ENCODE measurements around the gene FAM76A.

FAM76A gene

GRCh38 chr1:27770293-27770830, 44.6 kb downstream of the FAM76A start:
- H3K4me2 ChIP-seq (ENCODE audit: insufficient read depth, low read length): no peak overlapping the region
- H2AFZ ChIP-seq (ENCODE audit: low read depth, low read length): 0 out of 2 replicates have a peak overlapping the region, but pooled peaks have one; percentile 7
- peaks cover 23% of the 10 kb centered on the region for H3K79me2 ChIP-seq (ENCODE audit: insufficient read depth, low read length)
- DNase-seq (no peak), ATAC-seq (ENCODE audit: insufficient read depth, low read depth) (no peak)
- no peaks in the 10 kb centered on the region for H3K9me3 ChIP-seq (ENCODE audit: insufficient read depth, low read length, severe bottlenecking)
- H4K20me1 ChIP-seq (ENCODE audit: insufficient read depth, low read length): peaks cover 4% of the 10 kb centered on the region; the same call in 1 of the 2 replicates
- H3K27me3 ChIP-seq (ENCODE audit: insufficient read depth, low read length, poor library complexity): no peaks in the 10 kb centered on the region
- no peak overlapping the region for H3K27ac ChIP-seq (ENCODE audit: low read length)
- H3K9ac ChIP-seq (ENCODE audit: low read depth, low read length): no peak overlapping the region
- H3K4me1 ChIP-seq (ENCODE audit: insufficient read depth, low read length): peaks cover 29% of the 10 kb centered on the region
- H3K36me3 ChIP-seq (ENCODE audit: insufficient read depth, low read length): 0 out of 2 replicates have a peak, but pooled peaks cover under 1% of the 10 kb centered on the region
- H3K4me3 ChIP-seq (ENCODE audit: low read depth in 1 of 2, low read length in 2 of 2): no peak overlapping the region
- TF ChIP-seq EZH2 (IDR thresholded peaks at IDR 0.05; ENCODE audit: borderline replicate concordance, low read depth, low read length, severe bottlenecking): no peak
- TF ChIP-seq, protein P1, sequence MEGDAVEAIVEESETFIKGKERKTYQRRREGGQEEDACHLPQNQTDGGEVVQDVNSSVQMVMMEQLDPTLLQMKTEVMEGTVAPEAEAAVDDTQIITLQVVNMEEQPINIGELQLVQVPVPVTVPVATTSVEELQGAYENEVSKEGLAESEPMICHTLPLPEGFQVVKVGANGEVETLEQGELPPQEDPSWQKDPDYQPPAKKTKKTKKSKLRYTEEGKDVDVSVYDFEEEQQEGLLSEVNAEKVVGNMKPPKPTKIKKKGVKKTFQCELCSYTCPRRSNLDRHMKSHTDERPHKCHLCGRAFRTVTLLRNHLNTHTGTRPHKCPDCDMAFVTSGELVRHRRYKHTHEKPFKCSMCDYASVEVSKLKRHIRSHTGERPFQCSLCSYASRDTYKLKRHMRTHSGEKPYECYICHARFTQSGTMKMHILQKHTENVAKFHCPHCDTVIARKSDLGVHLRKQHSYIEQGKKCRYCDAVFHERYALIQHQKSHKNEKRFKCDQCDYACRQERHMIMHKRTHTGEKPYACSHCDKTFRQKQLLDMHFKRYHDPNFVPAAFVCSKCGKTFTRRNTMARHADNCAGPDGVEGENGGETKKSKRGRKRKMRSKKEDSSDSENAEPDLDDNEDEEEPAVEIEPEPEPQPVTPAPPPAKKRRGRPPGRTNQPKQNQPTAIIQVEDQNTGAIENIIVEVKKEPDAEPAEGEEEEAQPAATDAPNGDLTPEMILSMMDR (IDR thresholded peaks at IDR 0.05; ENCODE audit: borderline replicate concordance, extremely low read depth, low read length, poor library complexity, severe bottlenecking): no peak

DNA sequence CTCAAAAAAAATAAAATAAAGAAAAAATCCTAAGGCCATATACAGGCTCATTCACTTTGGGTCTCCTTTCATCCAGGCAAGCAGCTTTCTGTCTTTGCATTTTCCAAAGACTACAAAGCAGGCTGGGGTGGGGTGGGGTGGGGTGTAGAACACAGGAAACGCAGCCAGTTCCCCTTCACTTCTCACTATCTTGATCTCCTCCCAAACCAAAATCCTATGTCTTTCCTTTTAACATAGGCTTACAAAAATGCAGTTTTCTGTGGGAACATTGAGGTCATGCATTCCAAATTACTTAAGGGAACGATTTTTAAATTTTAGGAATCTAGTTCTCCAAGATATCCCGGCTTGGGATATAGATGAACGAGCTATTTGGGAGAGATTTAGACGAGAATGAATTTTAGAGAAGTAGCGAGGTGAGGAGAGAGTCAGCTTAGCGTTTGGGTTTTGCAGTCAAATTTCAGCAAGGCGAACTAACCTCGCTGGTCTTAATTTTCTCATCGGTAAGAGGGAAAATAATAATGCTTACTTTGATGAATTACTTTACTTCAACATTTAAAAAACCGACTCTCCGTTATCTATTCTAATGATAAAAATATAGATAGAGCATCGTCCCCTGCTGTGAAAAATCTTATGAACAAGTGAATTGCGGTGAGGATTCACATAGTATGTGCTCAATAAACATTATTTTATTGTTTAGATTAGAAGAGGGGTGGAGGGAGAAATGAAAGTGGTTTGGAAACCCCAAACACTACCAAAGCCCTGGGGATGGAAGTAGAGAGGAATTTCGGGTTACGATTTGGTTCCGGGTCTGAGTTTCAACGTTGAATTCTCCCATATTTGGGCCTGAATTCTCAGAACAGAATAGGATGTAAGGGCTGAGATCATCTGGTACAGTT, 46.5 kb downstream of the FAM76A start:
- peak overlapping the region; percentile 79 for H3K9ac ChIP-seq (ENCODE audit: low read depth, low read length)
- peaks cover 7% of the 10 kb centered on the region; the same call in 1 of the 2 replicates for H4K20me1 ChIP-seq (ENCODE audit: insufficient read depth, low read length)
- no peak for TF ChIP-seq EZH2 (IDR thresholded peaks at IDR 0.05; ENCODE audit: borderline replicate concordance, low read depth, low read length, severe bottlenecking)
- TF ChIP-seq, protein P1 (IDR thresholded peaks at IDR 0.05; ENCODE audit: borderline replicate concordance, extremely low read depth, low read length, poor library complexity, severe bottlenecking): no peak

GRCh38 chr1:27772932-27773825, 47.4 kb downstream of the FAM76A start, which contains the start of gene STX12:
TSS of gene STX12 (plus strand) at chr1:27773219. CDS start at chr1:27773308, 89 bp downstream.
- TF ChIP-seq, protein P1 (IDR thresholded peaks at IDR 0.05; ENCODE audit: borderline replicate concordance, extremely low read depth, low read length, poor library complexity, severe bottlenecking): no peak
- TF ChIP-seq EZH2 (IDR thresholded peaks at IDR 0.05; ENCODE audit: borderline replicate concordance, low read depth, low read length, severe bottlenecking): no peak
- Histone ChIP-seq H3K9me3 (ENCODE audit: insufficient read depth, low read length, severe bottlenecking) (no peaks in the 10 kb centered on the region), H2AFZ (ENCODE audit: low read depth, low read length) (peak within 1 kb of the TSS; percentile 80), H3K79me2 (ENCODE audit: insufficient read depth, low read length) (peaks cover 49% of the 10 kb centered on the region), H3K4me2 (ENCODE audit: insufficient read depth, low read length) (peak within 1 kb of the TSS; percentile 92), H4K20me1 (ENCODE audit: insufficient read depth, low read length) (peaks cover 9% of the 10 kb centered on the region; the same call in 1 of the 2 replicates), H3K36me3 (ENCODE audit: insufficient read depth, low read length) (peaks cover 10% of the 10 kb centered on the region; the same call in 1 of the 2 replicates), H3K4me3 (ENCODE audit: low read depth in 1 of 2, low read length in 2 of 2) (peak within 1 kb of the TSS; percentile 75 to 87), H3K4me1 (ENCODE audit: insufficient read depth, low read length) (peaks cover 32% of the 10 kb centered on the region), H3K27ac (ENCODE audit: low read length) (peak within 1 kb of the TSS; percentile 75), H3K9ac (ENCODE audit: low read depth, low read length) (peak within 1 kb of the TSS; percentile 79), H3K27me3 (ENCODE audit: insufficient read depth, low read length, poor library complexity) (no peaks in the 10 kb centered on the region)
- DNase-seq (peak; percentile 99), ATAC-seq (ENCODE audit: insufficient read depth, low read depth) (peak; percentile 96)

More for the DNA sequence above, 46.5 kb downstream of the FAM76A start:
- Histone ChIP-seq H3K36me3 (ENCODE audit: insufficient read depth, low read length) (peaks cover 10% of the 10 kb centered on the region; the same call in 1 of the 2 replicates), H3K4me1 (ENCODE audit: insufficient read depth, low read length) (peaks cover 32% of the 10 kb centered on the region), H3K4me3 (ENCODE audit: low read depth in 1 of 2, low read length in 2 of 2) (peak overlapping the region; percentile 75 to 87; a peak in 3 of 4 replicates), H3K27me3 (ENCODE audit: insufficient read depth, low read length, poor library complexity) (no peaks in the 10 kb centered on the region), H3K27ac (ENCODE audit: low read length) (peak overlapping the region; percentile 75), H3K4me2 (ENCODE audit: insufficient read depth, low read length) (peak overlapping the region; percentile 92), H3K79me2 (ENCODE audit: insufficient read depth, low read length) (peaks cover 43% of the 10 kb centered on the region), H3K9me3 (ENCODE audit: insufficient read depth, low read length, severe bottlenecking) (no peaks in the 10 kb centered on the region), H2AFZ (ENCODE audit: low read depth, low read length) (peak overlapping the region; percentile 80)
- no peak for DNase-seq
- no peak for ATAC-seq (ENCODE audit: insufficient read depth, low read depth)

Data from DND-41 (cell line).